HUDEP-2 (cell line): Measurements from ENCODE around the gene GATA3.

Source experiments
- DNase-seq, 76 experiments: peaks; one replicate each; lab custom pipeline; 2025; ENCODE audit not compliant: unreplicated experiment in 76 of 76; lab: John Stamatoyannopoulos, UW

The GATA3 gene

GRCh38 chr10:8063128-8063908, 8.8 kb downstream of the GATA3 start:
- DNase-seq = no peak

GRCh38 chr10:8063935-8064334, 9.4 kb downstream of the GATA3 start:
- no peak for DNase-seq

- DNase-seq = no peak
These were observed 9.9 kb downstream of the GATA3 start for GRCh38 chr10:8064436-8064835.

GRCh38 chr10:8065651-8066050, 11.2 kb downstream of the GATA3 start:
- DNase-seq = no peak

- no peak for DNase-seq
These were observed 11.6 kb downstream of the GATA3 start for GRCh38 chr10:8066124-8066523.

DNA sequence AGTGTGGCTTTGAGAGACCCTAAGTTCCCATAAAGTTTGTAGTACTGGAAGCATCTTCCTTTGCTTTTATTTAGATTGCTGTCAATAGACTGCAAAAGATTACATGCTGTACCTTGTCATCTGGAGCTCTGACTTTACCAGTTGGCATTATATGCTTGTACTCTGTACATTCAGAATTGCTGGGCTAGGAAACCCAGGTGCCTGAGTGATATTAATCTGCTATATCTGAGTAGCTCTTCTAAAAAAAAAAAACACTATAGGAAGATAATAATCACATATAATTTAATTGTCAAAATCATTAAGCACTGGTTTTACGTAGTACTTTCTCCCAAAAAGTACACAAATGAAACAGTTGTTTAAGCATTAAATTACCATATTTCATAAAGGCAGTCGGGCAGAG, 12.3 kb downstream of the GATA3 start:
- DNase-seq = no peak

- no peak for DNase-seq
These were observed 14.6 kb downstream of the GATA3 start for GRCh38 chr10:8069108-8069507.

- no peak for DNase-seq
These were observed 15.1 kb downstream of the GATA3 start for GRCh38 chr10:8069627-8070026.

- no peak for DNase-seq
These were observed 16.0 kb downstream of the GATA3 start for GRCh38 chr10:8070440-8070839.

DNA sequence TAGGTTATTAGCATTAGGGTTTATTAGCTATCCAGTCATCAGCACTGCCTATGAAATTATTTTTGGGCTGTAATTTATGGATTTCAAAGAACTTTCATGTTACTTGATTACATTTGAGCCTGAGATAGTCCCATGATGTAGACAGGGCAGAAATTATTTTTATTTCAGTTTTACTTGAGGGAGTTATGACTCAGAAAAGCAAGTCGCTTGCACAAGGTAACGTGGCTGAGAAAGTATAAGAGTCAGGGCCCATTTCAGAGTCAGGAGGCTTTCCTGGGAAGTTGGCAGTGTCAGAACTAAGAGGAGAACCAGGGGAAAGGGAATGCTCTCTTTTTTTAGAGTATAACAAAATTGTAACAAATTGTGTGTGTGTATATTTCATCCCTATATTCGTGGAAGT, 16.5 kb downstream of the GATA3 start:
- DNase-seq = no peak

GRCh38 chr10:8071666-8072065, 17.2 kb downstream of the GATA3 start:
- no peak for DNase-seq

DNA sequence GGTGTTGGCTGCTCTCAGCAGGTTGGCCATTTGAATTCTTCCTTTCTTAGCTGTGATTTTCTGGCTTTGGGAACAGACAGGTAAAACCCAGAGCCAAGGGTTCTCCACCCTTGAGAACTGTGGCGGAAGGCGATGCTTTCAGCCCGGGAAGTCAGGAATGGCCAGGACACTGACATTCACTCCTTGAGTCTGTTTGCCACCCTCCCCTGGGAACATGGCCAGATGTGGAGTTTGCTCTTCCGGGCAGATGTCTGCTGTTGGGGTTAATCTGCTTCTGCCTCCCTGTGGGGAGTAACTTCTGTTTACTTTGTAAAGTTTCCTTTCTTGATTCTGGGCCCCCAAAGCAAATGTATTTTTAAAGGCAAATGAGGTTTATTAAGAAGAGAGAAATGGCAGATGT, 17.7 kb downstream of the GATA3 start:
- DNase-seq = no peak

DNA sequence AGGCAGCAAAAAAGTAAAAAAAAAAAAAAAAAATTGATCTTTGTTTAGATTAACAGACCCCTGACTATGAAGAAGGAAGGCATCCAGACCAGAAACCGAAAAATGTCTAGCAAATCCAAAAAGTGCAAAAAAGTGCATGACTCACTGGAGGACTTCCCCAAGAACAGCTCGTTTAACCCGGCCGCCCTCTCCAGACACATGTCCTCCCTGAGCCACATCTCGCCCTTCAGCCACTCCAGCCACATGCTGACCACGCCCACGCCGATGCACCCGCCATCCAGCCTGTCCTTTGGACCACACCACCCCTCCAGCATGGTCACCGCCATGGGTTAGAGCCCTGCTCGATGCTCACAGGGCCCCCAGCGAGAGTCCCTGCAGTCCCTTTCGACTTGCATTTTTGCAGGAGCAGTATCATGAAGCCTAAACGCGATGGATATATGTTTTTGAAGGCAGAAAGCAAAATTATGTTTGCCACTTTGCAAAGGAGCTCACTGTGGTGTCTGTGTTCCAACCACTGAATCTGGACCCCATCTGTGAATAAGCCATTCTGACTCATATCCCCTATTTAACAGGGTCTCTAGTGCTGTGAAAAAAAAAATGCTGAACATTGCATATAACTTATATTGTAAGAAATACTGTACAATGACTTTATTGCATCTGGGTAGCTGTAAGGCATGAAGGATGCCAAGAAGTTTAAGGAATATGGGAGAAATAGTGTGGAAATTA, 19.4 kb downstream of the GATA3 start:
- no peak for DNase-seq

GRCh38 chr10:8074881-8075280, 20.4 kb downstream of the GATA3 start:
- no peak for DNase-seq

- DNase-seq = no peak
These were observed 21.1 kb downstream of the GATA3 start for GRCh38 chr10:8075282-8076260.

- DNase-seq = no peak
These were observed 22.4 kb downstream of the GATA3 start for GRCh38 chr10:8076933-8077332.

DNA sequence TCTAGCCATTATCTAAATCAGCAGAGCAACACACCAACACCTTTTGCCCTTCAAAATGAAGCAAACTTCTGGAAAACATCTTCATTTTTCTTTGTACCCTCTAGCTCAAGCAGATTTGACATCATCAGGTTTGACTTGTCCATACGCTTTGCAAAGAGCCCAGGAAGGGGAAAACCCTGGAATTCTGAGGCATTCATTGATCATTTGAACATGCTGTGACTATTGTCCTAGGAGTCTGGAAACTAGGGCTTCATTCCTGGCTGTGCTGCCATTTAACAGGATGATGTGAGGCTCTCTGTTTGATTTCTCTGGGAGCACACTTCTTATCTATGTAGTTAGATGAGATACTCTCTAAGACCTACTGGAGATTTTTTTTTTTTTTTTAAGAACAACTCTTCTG, 23.5 kb downstream of the GATA3 start:
- no peak for DNase-seq

GRCh38 chr10:8079126-8079525, 24.6 kb downstream of the GATA3 start:
- no peak for DNase-seq

DNA sequence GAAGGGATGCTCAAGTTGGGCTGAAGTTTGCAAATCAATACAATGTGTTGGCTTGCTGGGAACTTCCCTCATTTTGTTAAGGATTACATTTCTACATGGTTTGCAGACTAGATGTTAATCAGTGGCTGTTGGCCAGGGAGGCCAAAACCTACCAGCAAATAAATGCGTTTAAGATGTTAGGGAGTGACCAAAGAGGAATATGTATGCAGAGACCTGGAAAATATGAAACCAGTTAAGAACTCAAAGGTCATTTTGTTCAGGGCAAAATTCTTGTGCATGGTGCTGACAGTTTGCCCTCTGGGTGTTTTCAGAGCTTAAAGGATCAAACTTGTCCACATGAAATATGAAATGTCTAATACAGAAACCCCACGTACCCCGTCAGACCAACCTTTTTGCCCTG, 30.3 kb downstream of the GATA3 start:
- no peak for DNase-seq

- no peak for DNase-seq
These were observed 30.8 kb downstream of the GATA3 start for GRCh38 chr10:8085251-8085650.

DNA sequence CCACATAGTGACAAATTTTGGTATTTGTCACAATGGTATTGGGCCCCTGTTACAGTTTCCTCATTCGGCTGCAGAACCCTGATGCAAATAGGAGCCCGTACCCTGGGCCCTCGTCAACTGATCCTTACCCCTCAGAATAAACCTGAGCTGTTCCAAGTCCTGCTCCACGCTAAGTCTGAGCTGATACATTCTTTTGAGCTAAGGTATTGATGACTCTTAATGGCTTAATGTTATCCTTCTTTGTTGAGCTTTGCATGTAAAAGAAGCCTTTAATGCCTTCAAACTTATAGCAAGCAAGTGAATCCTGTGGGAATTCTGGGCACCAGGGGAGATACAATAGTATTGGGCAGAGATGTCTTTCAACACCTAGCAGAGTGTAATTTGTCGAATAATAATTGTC, 31.8 kb downstream of the GATA3 start:
- no peak for DNase-seq
